OCI-LY7 (cell line): ENCODE results near the gene C1orf198.

Experiments
- CTCF ChIP-seq: fragments of 200-600 bp; sonication (generic); conservative IDR thresholded peaks from 2 replicates; pipeline ENCODE4 v1.5.1; 2014; ENCODE audit warnings: mild to moderate bottlenecking, antibody characterized with exemption, low read length, moderate library complexity, mixed read lengths
- EZH2phosphoT487 ChIP-seq: fragments of 200-600 bp; sonication (generic); IDR thresholded peaks from 2 replicates; pipeline ENCODE4 v1.6.1; 2018; ENCODE audit warnings: low read depth, borderline replicate concordance, mild to moderate bottlenecking, mixed run types, antibody characterized with exemption, low read length, moderate library complexity, mixed read lengths

- TF ChIP-seq CTCF, result no peak
- no peak for TF ChIP-seq EZH2phosphoT487
These were observed 34.1 kb upstream of the C1orf198 start for GRCh38 chr1:230902349-230902923.
